K562 (cell line): ENCODE results near the gene JUNB. TPM values are rescaled to one million over a fixed set of nuclear protein-coding genes. Genes with fewer than 3 reads are reported as not detected.

Experiments used
- ATF2 ChIP-seq: sonication (generic); formaldehyde crosslinking; IDR thresholded peaks from 2 replicates; pipeline ENCODE4 v1.8.1; 2022; ENCODE audit warnings: missing genetic modification reagents
- HNRNPL ChIP-seq: fragments of 200-400 bp; formaldehyde crosslinking; IDR thresholded peaks from 2 replicates; pipeline ENCODE4 v1.6.1; 2017; ENCODE audit warnings: low read depth, mild to moderate bottlenecking, low read length
- KLF13 ChIP-seq: fragments of 450-650 bp; IDR thresholded peaks from 2 replicates; pipeline ENCODE4 v1.6.1; 2016; ENCODE audit warnings: missing genetic modification characterization, low read depth, mild to moderate bottlenecking, missing compliant biosample characterization, moderate library complexity, borderline replicate concordance
- MYNN ChIP-seq, 2 experiments: sonication (generic); formaldehyde crosslinking in 1 of 2; IDR thresholded peaks; 2 replicates each; pipeline versions ENCODE4 v1.5.0 to v1.6.1; 2016 to 2020; ENCODE audit warnings: antibody characterized with exemption in 1 of 2, missing genetic modification reagents in 1 of 2
- NFRKB ChIP-seq: fragments of 450-650 bp; IDR thresholded peaks from 2 replicates; pipeline ENCODE4 v1.6.1; 2016; ENCODE audit warnings: low read depth
- SAFB ChIP-seq: fragments of 200-400 bp; formaldehyde crosslinking; IDR thresholded peaks from 2 replicates; pipeline ENCODE4 v1.6.1; 2017; ENCODE audit warnings: low read depth, low read length, borderline replicate concordance
- STAT6 ChIP-seq: sonication (generic); formaldehyde crosslinking; IDR thresholded peaks from 2 replicates; pipeline ENCODE4 v1.8.1; 2023; ENCODE audit warnings: mild to moderate bottlenecking, missing genetic modification reagents
- TCF3 ChIP-seq: sonication (generic); formaldehyde crosslinking; IDR thresholded peaks from 2 replicates; pipeline ENCODE4 v1.4.0; 2020; ENCODE audit warnings: mild to moderate bottlenecking, missing genetic modification reagents
- TSC22D4 ChIP-seq: fragments of 450-650 bp; IDR thresholded peaks from 2 replicates; pipeline ENCODE4 v1.6.1; 2016; ENCODE audit warnings: missing genetic modification characterization, missing biosample characterization, control low read depth
- U2AF2 ChIP-seq: fragments of 200-400 bp; formaldehyde crosslinking; optimal IDR thresholded peaks from 2 replicates; pipeline ENCODE3; 2017; ENCODE audit warnings: low read depth, mild to moderate bottlenecking, low read length
- ZBTB40 ChIP-seq, 2 experiments: fragments of 450-650 bp in 1 of 2; sonication (generic) in 1 of 2; formaldehyde crosslinking in 1 of 2; IDR thresholded peaks; 2 replicates each; pipeline versions ENCODE4 v1.7.1 to v1.9.0; 2016 to 2022; ENCODE audit warnings: inconsistent platforms in 1 of 2, mild to moderate bottlenecking in 1 of 2, missing genetic modification reagents in 1 of 2
- ZNF408 ChIP-seq: fragments of 250-450 bp; sonication (Bioruptor Pico); IDR thresholded peaks from 2 replicates; pipeline ENCODE4 v1.4.0; 2020; ENCODE audit warnings: low read depth, mild to moderate bottlenecking, moderate library complexity
- polyA plus RNA-seq, 8 experiments: library from polyadenylated mRNA; depleted of rRNA in 4 of 8; stranded (reverse) in 5 of 8; unstranded in 3 of 8; fragments of >200 nt; fragmentation: Nextera tagmentation in 2 of 8; fragmentation: Illumina TruSeq in 1 of 8; extraction: Ambion mirVana in 2 of 8; extraction: Trizol in 1 of 8; gene quantifications; 2 replicates each; pipeline versions ENCODE4 v1.2.1 to v1.2.3, GENCODE V29; 2011 to 2014; ENCODE audit warnings: inconsistent platforms in 1 of 8, missing spikeins in 1 of 8
- total RNA-seq, 7 experiments: library from RNA; depleted of rRNA in 6 of 7; stranded (reverse); fragments of >200 nt in 6 of 7; fragmentation: Illumina TruSeq in 2 of 7; extraction: Trizol in 2 of 7; gene quantifications; 2 replicates each; pipeline versions ENCODE4 v1.2.1 to v1.2.3, GENCODE V29; 2011 to 2021; ENCODE audit warnings: low replicate concordance in 1 of 7

The JUNB gene
- total and polyA plus RNA-seq, 9 of the 15 experiments (the other 6 are each of a cell fraction or from before 2014, with no cell fraction given): 0.23 to 88.1 (median 13.1) TPM

- TF ChIP-seq ZBTB40 (IDR thresholded peaks at IDR 0.05) (no peak), ZBTB40 (CRISPR knock-in tag; IDR thresholded peaks at IDR 0.05) (no peak), ATF2 (CRISPR knock-in tag) (peak; percentile 23; the same call in 1 of the 2 replicates), TCF3 (CRISPR knock-in tag) (no peak), STAT6 (CRISPR knock-in tag) (no peak), U2AF2 (no peak), NFRKB (no peak), MYNN (IDR thresholded peaks at IDR 0.05) (no peak), MYNN (CRISPR knock-in tag; IDR thresholded peaks at IDR 0.05) (no peak), HNRNPL (no peak), ZNF408 (CRISPR knock-in tag) (no peak), KLF13 (tag) (0 out of 2 replicates have a peak, but pooled peaks have one; percentile 21), SAFB (no peak), TSC22D4 (no peak)
These were observed 33.6 kb upstream of the JUNB start (continued) for GRCh38 chr19:12757544-12758274.
